Right lobe of liver (tissue), 4 donors: Measurements from ENCODE around the gene OLFML2B.

ENCODE experiments used
- CTCF ChIP-seq, 4 donors: fragments of 200-600 bp in 3 of 4; fragments of 450-650 bp in 1 of 4; IDR thresholded peaks; one replicate each; pipeline versions ENCODE4 v1.5.1 to v1.8.0; 2016 to 2022; ENCODE audit warnings: antibody characterized with exemption in 4 of 4, mild to moderate bottlenecking in 2 of 4
- POLR2A ChIP-seq: fragments of 450-650 bp; IDR thresholded peaks from one replicate; pipeline ENCODE4 v1.6.1; 2017; ENCODE audit warnings: antibody characterized with exemption, mild to moderate bottlenecking
- donor health status: DM: no; HTN: no; CAD: no.
- donor health status: DM: no; HTN: no; CAD: no.
- donor health status: DM: no; HTN: yes; CAD: no.

GRCh38 chr1:162040001-162040400 lies 16.3 kb upstream of the OLFML2B start:
- TF ChIP-seq CTCF (IDR thresholded peaks at IDR 0.05) (no peak), POLR2A (no peak)
